Adrenal gland (tissue), 5 donors: ENCODE measurements around the gene ZNF691.

ENCODE experiments used
- POLR2A ChIP-seq, 2 donors: fragments of 450-650 bp; IDR thresholded peaks; one replicate each; pipeline ENCODE4 v1.6.1; 2017; ENCODE audit warnings: antibody characterized with exemption in 2 of 2, mild to moderate bottlenecking in 2 of 2, moderate library complexity in 1 of 2
- TF ChIP-seq, protein P1 (sequence below), 6 experiments: fragments of 450-650 bp in 4 of 6; fragments of 200-600 bp in 2 of 6; sonication (generic) in 1 of 6; IDR thresholded peaks; 1 replicate in 5 of 6; 2 replicates in 1 of 6; pipeline versions ENCODE4 v1.5.1 to v1.8.0; 2016 to 2021; ENCODE audit warnings: antibody characterized with exemption in 6 of 6, mild to moderate bottlenecking in 2 of 6, moderate library complexity in 1 of 6
- donor health status: DM: no; HTN: no; CAD: no.

- TF ChIP-seq, protein P1, sequence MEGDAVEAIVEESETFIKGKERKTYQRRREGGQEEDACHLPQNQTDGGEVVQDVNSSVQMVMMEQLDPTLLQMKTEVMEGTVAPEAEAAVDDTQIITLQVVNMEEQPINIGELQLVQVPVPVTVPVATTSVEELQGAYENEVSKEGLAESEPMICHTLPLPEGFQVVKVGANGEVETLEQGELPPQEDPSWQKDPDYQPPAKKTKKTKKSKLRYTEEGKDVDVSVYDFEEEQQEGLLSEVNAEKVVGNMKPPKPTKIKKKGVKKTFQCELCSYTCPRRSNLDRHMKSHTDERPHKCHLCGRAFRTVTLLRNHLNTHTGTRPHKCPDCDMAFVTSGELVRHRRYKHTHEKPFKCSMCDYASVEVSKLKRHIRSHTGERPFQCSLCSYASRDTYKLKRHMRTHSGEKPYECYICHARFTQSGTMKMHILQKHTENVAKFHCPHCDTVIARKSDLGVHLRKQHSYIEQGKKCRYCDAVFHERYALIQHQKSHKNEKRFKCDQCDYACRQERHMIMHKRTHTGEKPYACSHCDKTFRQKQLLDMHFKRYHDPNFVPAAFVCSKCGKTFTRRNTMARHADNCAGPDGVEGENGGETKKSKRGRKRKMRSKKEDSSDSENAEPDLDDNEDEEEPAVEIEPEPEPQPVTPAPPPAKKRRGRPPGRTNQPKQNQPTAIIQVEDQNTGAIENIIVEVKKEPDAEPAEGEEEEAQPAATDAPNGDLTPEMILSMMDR (IDR thresholded peaks at IDR 0.05), result no peak
- TF ChIP-seq POLR2A (IDR thresholded peaks at IDR 0.05), result no peak
Measured at GRCh38 chr1:42806171-42806570, 40.2 kb upstream of the ZNF691 start.
